RPMI8226 (cell line): ENCODE data around the gene HSDL1.

Source experiments
- DNase-seq: peaks from one replicate; pipeline ENCODE4 v3.0.0-alpha.2; 2015

HSDL1 gene

GRCh38 chr16:84075376-84075775 lies 69.6 kb downstream of the HSDL1 start:
- DNase-seq, result no peak

GRCh38 chr16:84074721-84075120 lies 70.3 kb downstream of the HSDL1 start:
- no peak for DNase-seq
